HepG2 (cell line): ENCODE data around the gene SETD1A. TPM values are rescaled to one million over a fixed set of nuclear protein-coding genes. Genes with fewer than 3 reads are reported as not detected.

ENCODE experiments used
- AHR ChIP-seq: IDR thresholded peaks from 2 replicates; pipeline ENCODE4 v1.6.1; 2018; ENCODE audit warnings: missing genetic modification reagents, missing compliant biosample characterization
- IRX3 ChIP-seq: sonication (generic); formaldehyde crosslinking; IDR thresholded peaks from 2 replicates; pipeline ENCODE4 v1.8.1; 2023; ENCODE audit warnings: mild to moderate bottlenecking, low read depth, missing genetic modification reagents, borderline replicate concordance
- LCORL ChIP-seq, 2 experiments: fragments of 450-650 bp in 1 of 2; sonication (generic) in 1 of 2; formaldehyde crosslinking in 1 of 2; IDR thresholded peaks; 2 replicates each; pipeline versions ENCODE4 v1.5.0 to v1.6.1; 2017 to 2020; ENCODE audit warnings: antibody characterized with exemption in 1 of 2, missing genetic modification reagents in 1 of 2
- NR2C2 ChIP-seq: sonication (generic); formaldehyde crosslinking; IDR thresholded peaks from 2 replicates; pipeline ENCODE4 v1.4.0; 2020; ENCODE audit warnings: missing genetic modification reagents, mild to moderate bottlenecking, moderate library complexity, borderline replicate concordance
- NRL ChIP-seq: sonication (generic); formaldehyde crosslinking; IDR thresholded peaks from 2 replicates; pipeline ENCODE4 v1.5.0; 2020; ENCODE audit warnings: missing genetic modification reagents, mild to moderate bottlenecking, moderate library complexity, borderline replicate concordance
- RARG ChIP-seq: sonication (generic); formaldehyde crosslinking; IDR thresholded peaks from 2 replicates; pipeline ENCODE4 v1.4.0; 2020; ENCODE audit warnings: low read depth, mild to moderate bottlenecking, missing genetic modification reagents
- SIN3A ChIP-seq: IDR thresholded peaks from 2 replicates; pipeline ENCODE4 v1.6.1; 2011; ENCODE audit warnings: low read depth, mild to moderate bottlenecking, control low read depth, low read length, borderline replicate concordance
- STAT5B ChIP-seq: sonication (generic); formaldehyde crosslinking; IDR thresholded peaks from 2 replicates; pipeline ENCODE4 v1.4.0; 2020; ENCODE audit warnings: missing genetic modification reagents
- SYNCRIP ChIP-seq: fragments of 200-400 bp; formaldehyde crosslinking; IDR thresholded peaks from 2 replicates; pipeline ENCODE4 v1.6.1; 2018; ENCODE audit warnings: mild to moderate bottlenecking, low read depth, low read length; ENCODE audit not compliant: insufficient read depth
- TMF1 ChIP-seq: sonication (generic); formaldehyde crosslinking; IDR thresholded peaks from 2 replicates; pipeline ENCODE4 v1.8.1; 2022; ENCODE audit warnings: low read depth, missing genetic modification reagents
- TP53 ChIP-seq: sonication (generic); formaldehyde crosslinking; conservative IDR thresholded peaks from 2 replicates; pipeline ENCODE4 v1.4.0; 2020; ENCODE audit warnings: missing genetic modification reagents
- ZBTB20 ChIP-seq: sonication (generic); formaldehyde crosslinking; IDR thresholded peaks from 2 replicates; pipeline ENCODE4 v1.8.1; 2023; ENCODE audit warnings: missing genetic modification reagents, low read depth, mild to moderate bottlenecking, borderline replicate concordance
- ZFYVE20 ChIP-seq: sonication (generic); formaldehyde crosslinking; IDR thresholded peaks from 2 replicates; pipeline ENCODE4 v1.8.0; 2023; ENCODE audit warnings: low read depth, mild to moderate bottlenecking, moderate library complexity, missing genetic modification reagents, borderline replicate concordance
- ZNF18 ChIP-seq: sonication (generic); formaldehyde crosslinking; IDR thresholded peaks from 2 replicates; pipeline ENCODE4 v1.8.0; 2022; ENCODE audit warnings: mild to moderate bottlenecking, missing genetic modification reagents; ENCODE audit not compliant: insufficient replicate concordance
- ZNF230 ChIP-seq: sonication (generic); formaldehyde crosslinking; IDR thresholded peaks from 2 replicates; pipeline ENCODE4 v1.4.0; 2020; ENCODE audit warnings: mild to moderate bottlenecking, missing genetic modification reagents
- ZNF552 ChIP-seq: sonication (generic); formaldehyde crosslinking; IDR thresholded peaks from 2 replicates; pipeline ENCODE4 v1.9.0; 2022; ENCODE audit warnings: missing genetic modification reagents, mild to moderate bottlenecking, borderline replicate concordance
- ZNF564 ChIP-seq: sonication (generic); formaldehyde crosslinking; IDR thresholded peaks from 2 replicates; pipeline ENCODE4 v1.8.1; 2023; ENCODE audit warnings: mild to moderate bottlenecking, missing genetic modification reagents
- ZNF598 ChIP-seq: sonication (generic); formaldehyde crosslinking; IDR thresholded peaks from 2 replicates; pipeline ENCODE4 v1.5.1; 2020; ENCODE audit warnings: mild to moderate bottlenecking, missing genetic modification reagents, borderline replicate concordance
- ZNF678 ChIP-seq: sonication (generic); formaldehyde crosslinking; IDR thresholded peaks from 2 replicates; pipeline ENCODE4 v1.4.0; 2020; ENCODE audit warnings: mild to moderate bottlenecking, missing genetic modification reagents
- ZNF740 ChIP-seq: sonication (generic); formaldehyde crosslinking; IDR thresholded peaks from 2 replicates; pipeline ENCODE4 v1.4.0; 2020; ENCODE audit warnings: missing genetic modification reagents
- ZNF749 ChIP-seq: sonication (generic); formaldehyde crosslinking; IDR thresholded peaks from 2 replicates; pipeline ENCODE4 v1.8.0; 2022; ENCODE audit warnings: mild to moderate bottlenecking, missing genetic modification reagents, moderate library complexity, borderline replicate concordance
- ZNF772 ChIP-seq: sonication (generic); formaldehyde crosslinking; IDR thresholded peaks from 2 replicates; pipeline ENCODE4 v1.5.0; 2020; ENCODE audit warnings: mild to moderate bottlenecking, missing genetic modification reagents
- ZNF773 ChIP-seq: sonication (generic); formaldehyde crosslinking; IDR thresholded peaks from 2 replicates; pipeline ENCODE4 v1.4.0; 2020; ENCODE audit warnings: missing genetic modification reagents, borderline replicate concordance
- ZNF790 ChIP-seq: sonication (generic); formaldehyde crosslinking; IDR thresholded peaks from 2 replicates; pipeline ENCODE4 v1.8.0; 2022; ENCODE audit warnings: missing genetic modification reagents, mild to moderate bottlenecking, borderline replicate concordance
- ZSCAN22 ChIP-seq: sonication (generic); formaldehyde crosslinking; IDR thresholded peaks from 2 replicates; pipeline ENCODE4 v1.4.0; 2020; ENCODE audit warnings: mild to moderate bottlenecking, missing genetic modification reagents
- ZSCAN25 ChIP-seq: sonication (generic); formaldehyde crosslinking; IDR thresholded peaks from 2 replicates; pipeline ENCODE4 v1.8.0; 2022; ENCODE audit warnings: mild to moderate bottlenecking, missing genetic modification reagents
- ZSCAN29 ChIP-seq: sonication (generic); formaldehyde crosslinking; conservative IDR thresholded peaks from 2 replicates; pipeline ENCODE4 v1.4.0; 2020; ENCODE audit warnings: mild to moderate bottlenecking, missing genetic modification reagents
- polyA plus RNA-seq, 8 experiments: library from polyadenylated mRNA; depleted of rRNA in 3 of 8; stranded (reverse) in 7 of 8; unstranded in 1 of 8; fragments of >200 nt; fragmentation: Illumina TruSeq in 4 of 8; extraction: Trizol in 4 of 8; gene quantifications; 2 replicates each; pipeline versions ENCODE4 v1.2.1 to v1.2.3, GENCODE V29; 2011 to 2016; ENCODE audit warnings: low read depth in 4 of 8, missing spikeins in 1 of 8, mixed read lengths in 1 of 8; ENCODE audit not compliant: insufficient read depth in 1 of 8
- total RNA-seq, 5 experiments: library from RNA; depleted of rRNA; stranded (reverse); fragments of >200 nt; fragmentation: Illumina TruSeq; extraction: Trizol; gene quantifications; 2 replicates each; pipeline ENCODE4 v1.2.3, GENCODE V29; 2016; ENCODE audit warnings: low read depth in 1 of 5
- TF ChIP-seq, protein P1 (sequence below): sonication (generic); formaldehyde crosslinking; IDR thresholded peaks from 2 replicates; pipeline ENCODE4 v1.4.0; 2020; ENCODE audit warnings: mild to moderate bottlenecking, missing genetic modification reagents

SETD1A gene
- total and polyA plus RNA-seq, 2 of the 13 experiments (the other 11 are each of a cell fraction or from before 2014, with no cell fraction given) = 3.8 to 5.6 TPM

- TF ChIP-seq RARG (CRISPR knock-in tag) = 0 out of 2 replicates have a peak, but pooled peaks have one; percentile 71
- peak; percentile 39 for TF ChIP-seq NR2C2 (CRISPR knock-in tag)
- 0 out of 2 replicates have a peak, but pooled peaks have one; percentile 74 for TF ChIP-seq TP53
- TF ChIP-seq ZNF773 (CRISPR knock-in tag) = no peak
- peak; percentile 60; the same call in 1 of the 2 replicates for TF ChIP-seq NRL (CRISPR knock-in tag)
- TF ChIP-seq ZNF598 (CRISPR knock-in tag) = peak; percentile 94; the same call in 1 of the 2 replicates
- 0 out of 2 replicates have a peak, but pooled peaks have one; percentile 72 for TF ChIP-seq ZFYVE20 (CRISPR knock-in tag)
- peak; percentile 82 for TF ChIP-seq ZSCAN29 (CRISPR knock-in tag)
- TF ChIP-seq LCORL (IDR thresholded peaks at IDR 0.05) = no peak
- peak; percentile 68; the same call in 1 of the 2 replicates for TF ChIP-seq LCORL (CRISPR knock-in tag; IDR thresholded peaks at IDR 0.05)
- TF ChIP-seq ZNF790 (CRISPR knock-in tag) = 0 out of 2 replicates have a peak, but pooled peaks have one; percentile 14
- TF ChIP-seq ZNF678 (CRISPR knock-in tag) = peak; percentile 33; the same call in 1 of the 2 replicates
- no peak for TF ChIP-seq SYNCRIP
- TF ChIP-seq, protein P1, sequence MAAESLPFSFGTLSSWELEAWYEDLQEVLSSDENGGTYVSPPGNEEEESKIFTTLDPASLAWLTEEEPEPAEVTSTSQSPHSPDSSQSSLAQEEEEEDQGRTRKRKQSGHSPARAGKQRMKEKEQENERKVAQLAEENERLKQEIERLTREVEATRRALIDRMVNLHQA (CRISPR knock-in tag) = no peak
- no peak for TF ChIP-seq ZNF552 (CRISPR knock-in tag)
- peak; percentile 93 for TF ChIP-seq ZNF772 (CRISPR knock-in tag)
- 0 out of 2 replicates have a peak, but pooled peaks have one; percentile 40 for TF ChIP-seq ZNF740 (CRISPR knock-in tag)
- TF ChIP-seq ZNF230 (CRISPR knock-in tag) = peak; percentile 81
- 0 out of 2 replicates have a peak, but pooled peaks have one; percentile 12 for TF ChIP-seq SIN3A
- TF ChIP-seq ZNF18 (CRISPR knock-in tag) = peak; percentile 84
- no peak for TF ChIP-seq STAT5B (CRISPR knock-in tag)
- peak; percentile 86 for TF ChIP-seq TMF1 (CRISPR knock-in tag)
- peak; percentile 80 for TF ChIP-seq ZSCAN25 (CRISPR knock-in tag)
- peak; percentile 18; the same call in 1 of the 2 replicates for TF ChIP-seq ZSCAN22 (CRISPR knock-in tag)
- TF ChIP-seq ZBTB20 (CRISPR knock-in tag) = peak; percentile 84; the same call in 1 of the 2 replicates
- no peak; the same call in 1 of the 2 replicates for TF ChIP-seq AHR (CRISPR knock-in tag)
- no peak for TF ChIP-seq ZNF749 (CRISPR knock-in tag)
- TF ChIP-seq IRX3 = peak; percentile 72; the same call in 1 of the 2 replicates
- no peak for TF ChIP-seq ZNF564 (CRISPR knock-in tag)
Measured at GRCh38 chr16:30985401-30986128, 28.0 kb downstream of the SETD1A start (continued).
